ENCODE measurements around the gene PRDM16.

DNA sequence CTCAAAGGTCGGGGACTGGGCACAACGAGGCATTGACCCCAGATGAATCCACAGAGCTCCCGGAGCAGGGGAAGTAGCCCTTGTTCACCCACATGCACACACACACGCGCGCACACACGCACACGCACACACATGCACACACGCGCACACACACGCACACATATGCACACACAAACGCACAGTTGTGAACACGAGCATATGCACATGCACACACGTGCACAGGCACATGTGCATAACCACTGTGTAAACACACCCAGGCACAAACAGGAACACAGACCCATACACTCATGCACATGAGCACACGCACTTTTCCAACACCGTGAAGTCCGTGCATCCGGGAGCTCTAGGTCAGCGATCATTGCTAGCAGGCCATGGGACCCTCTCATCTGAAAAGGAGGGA, 208.6 kb downstream of the PRDM16 start:
- TF ChIP-seq, protein P1, sequence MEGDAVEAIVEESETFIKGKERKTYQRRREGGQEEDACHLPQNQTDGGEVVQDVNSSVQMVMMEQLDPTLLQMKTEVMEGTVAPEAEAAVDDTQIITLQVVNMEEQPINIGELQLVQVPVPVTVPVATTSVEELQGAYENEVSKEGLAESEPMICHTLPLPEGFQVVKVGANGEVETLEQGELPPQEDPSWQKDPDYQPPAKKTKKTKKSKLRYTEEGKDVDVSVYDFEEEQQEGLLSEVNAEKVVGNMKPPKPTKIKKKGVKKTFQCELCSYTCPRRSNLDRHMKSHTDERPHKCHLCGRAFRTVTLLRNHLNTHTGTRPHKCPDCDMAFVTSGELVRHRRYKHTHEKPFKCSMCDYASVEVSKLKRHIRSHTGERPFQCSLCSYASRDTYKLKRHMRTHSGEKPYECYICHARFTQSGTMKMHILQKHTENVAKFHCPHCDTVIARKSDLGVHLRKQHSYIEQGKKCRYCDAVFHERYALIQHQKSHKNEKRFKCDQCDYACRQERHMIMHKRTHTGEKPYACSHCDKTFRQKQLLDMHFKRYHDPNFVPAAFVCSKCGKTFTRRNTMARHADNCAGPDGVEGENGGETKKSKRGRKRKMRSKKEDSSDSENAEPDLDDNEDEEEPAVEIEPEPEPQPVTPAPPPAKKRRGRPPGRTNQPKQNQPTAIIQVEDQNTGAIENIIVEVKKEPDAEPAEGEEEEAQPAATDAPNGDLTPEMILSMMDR (IDR thresholded peaks at IDR 0.05; ENCODE audit: poor library complexity, severe bottlenecking): no peak
- TF ChIP-seq POLR2AphosphoS5 (IDR thresholded peaks at IDR 0.05) (no peak), EZH2 (IDR thresholded peaks at IDR 0.05; ENCODE audit: borderline replicate concordance, insufficient read depth, low read length, poor library complexity, severe bottlenecking) (no peak), EP300 (conservative IDR thresholded peaks at IDR 0.05; ENCODE audit: poor library complexity, severe bottlenecking) (no peak)

All from neural cell (in vitro differentiated cells).